Measurements from ENCODE around the gene SLC26A8. TPM values are rescaled to one million over a fixed set of nuclear protein-coding genes. Genes with fewer than 3 reads are reported as not detected.

Gene SLC26A8
- total RNA-seq, 1 experiment from 2014 or later, result 1.8 TPM

DNA sequence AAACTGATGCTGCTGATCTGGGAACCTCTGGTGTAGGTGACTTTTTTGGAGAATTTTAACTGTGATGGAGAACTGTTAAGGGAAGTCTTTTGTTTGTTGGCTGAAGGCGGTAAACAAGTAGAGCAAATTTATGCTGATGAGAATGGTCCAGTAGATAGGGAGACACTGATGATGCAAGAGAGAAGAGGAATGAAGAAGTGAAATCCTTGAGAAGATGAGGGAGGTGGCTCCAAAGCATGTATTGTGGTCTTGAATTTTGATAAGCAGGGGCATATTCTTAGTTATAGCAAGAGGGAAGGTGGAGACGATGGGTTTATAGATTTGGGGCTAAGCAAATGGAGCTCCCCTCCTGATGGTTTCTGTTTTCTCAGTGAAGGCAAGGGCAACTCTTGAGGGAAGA lies 25.1 kb upstream of the SLC26A8 start:
- ChIA-PET CTCF (no interaction called here), POLR2A (no interaction called here)
- no peak overlapping the region for H3K4me3 ChIP-seq (ENCODE audit: low read depth, low read length)
- Mint-ChIP-seq H3K4me3 (ENCODE audit: unreplicated experiment) (no peak overlapping the region), H3K4me1 (ENCODE audit: low read depth, unreplicated experiment) (no peaks in the 10 kb centered on the region), H3K36me3 (ENCODE audit: insufficient read depth, unreplicated experiment) (no peaks in the 10 kb centered on the region), H3K27ac (ENCODE audit: unreplicated experiment) (no peak overlapping the region), H3K27me3 (ENCODE audit: insufficient read depth, unreplicated experiment) (no peaks in the 10 kb centered on the region), H3K9me3 (ENCODE audit: unreplicated experiment) (no peaks in the 10 kb centered on the region)
- H3K4me1 ChIP-seq, result no peaks in the 10 kb centered on the region
- H3K27me3 ChIP-seq (replicated peaks; ENCODE audit: control insufficient read depth, insufficient read depth, low read length), result no peaks in the 10 kb centered on the region
- BruUV-seq (replicated peaks), result no TSS peak
- no peaks in the 10 kb centered on the region for H3K9me3 ChIP-seq
- TF ChIP-seq CTCF (IDR thresholded peaks at IDR 0.05; ENCODE audit: insufficient read depth in 1 of 2, low read depth in 1 of 2, low read length in 1 of 2, severe bottlenecking in 1 of 2, unreplicated experiment in 1 of 2), result no peak
- H3K36me3 ChIP-seq (ENCODE audit: control insufficient read depth, insufficient read depth, low read length), result no peaks in the 10 kb centered on the region
- DNase-seq, result no peak
- intact Hi-C loops (cut with micrococcal nuclease; ENCODE audit: unreplicated experiment), result no loop called here

DNA sequence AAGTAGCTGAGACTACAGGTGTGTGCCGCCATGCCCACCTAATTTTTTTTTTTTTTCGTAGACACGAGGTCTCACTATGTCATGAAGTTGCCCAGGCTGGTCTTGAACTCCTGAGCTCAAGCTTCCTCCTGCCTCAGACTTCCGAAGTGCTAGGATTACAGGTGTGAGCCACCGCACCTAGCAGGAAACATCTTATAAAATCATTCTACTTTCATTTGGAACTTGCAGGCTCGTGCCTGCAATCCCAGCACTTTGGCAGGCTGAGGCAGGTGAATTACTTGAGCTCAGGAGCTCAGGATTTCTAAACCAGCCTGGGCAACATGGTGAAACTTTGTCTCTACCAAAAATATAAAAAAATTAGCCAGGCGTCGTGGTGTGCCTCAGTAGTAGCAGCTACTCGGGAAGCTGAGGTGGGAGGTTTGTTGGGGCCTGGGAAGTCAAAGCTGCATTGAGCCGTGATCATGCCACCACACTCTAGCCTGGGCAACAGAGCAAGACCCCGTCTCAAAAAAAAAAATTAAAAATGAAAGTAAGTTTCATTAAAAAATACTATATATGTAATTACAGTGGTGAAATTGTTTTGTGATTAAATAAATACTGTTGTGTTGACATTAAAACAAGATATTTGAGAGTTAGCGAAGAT lies 18.3 kb upstream of the SLC26A8 start:
- Mint-ChIP-seq H3K27me3 (ENCODE audit: insufficient read depth, unreplicated experiment) (no peaks in the 10 kb centered on the region), H3K36me3 (ENCODE audit: insufficient read depth, unreplicated experiment) (peaks cover 11% of the 10 kb centered on the region)
- TF ChIP-seq CTCF (IDR thresholded peaks at IDR 0.05; ENCODE audit: insufficient read depth in 1 of 2, low read depth in 1 of 2, low read length in 1 of 2, severe bottlenecking in 1 of 2, unreplicated experiment in 1 of 2), result no peak

DNA sequence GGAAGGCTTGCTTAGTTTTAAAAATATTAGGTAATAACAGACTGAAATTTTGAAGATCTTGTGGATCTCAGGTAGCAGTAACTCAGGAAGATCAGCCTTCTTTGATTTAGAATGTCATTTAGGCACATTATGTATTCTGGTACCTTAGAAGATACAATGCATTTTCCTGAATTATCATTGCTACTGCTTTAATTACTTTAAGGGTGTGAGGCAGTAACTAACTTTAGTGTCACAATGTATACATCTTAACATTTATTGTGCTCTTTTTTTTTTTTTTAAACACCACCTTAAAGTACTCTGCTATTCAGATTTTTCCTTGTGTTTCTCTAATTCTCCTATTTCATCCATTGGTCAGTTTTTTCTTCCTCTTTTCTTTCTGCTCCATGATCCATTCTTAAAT lies 16.5 kb upstream of the SLC26A8 start:
- intact Hi-C loops (cut with micrococcal nuclease; ENCODE audit: unreplicated experiment), result no loop called here
- Histone ChIP-seq H3K27me3 (replicated peaks; ENCODE audit: control insufficient read depth, insufficient read depth, low read length) (no peaks in the 10 kb centered on the region), H3K9me3 (no peaks in the 10 kb centered on the region), H3K4me3 (ENCODE audit: low read depth, low read length) (no peak overlapping the region), H3K36me3 (ENCODE audit: control insufficient read depth, insufficient read depth, low read length) (no peaks in the 10 kb centered on the region), H3K4me1 (no peaks in the 10 kb centered on the region)
- Mint-ChIP-seq H3K4me1 (ENCODE audit: low read depth, unreplicated experiment) (peaks cover 28% of the 10 kb centered on the region), H3K36me3 (ENCODE audit: insufficient read depth, unreplicated experiment) (peaks cover 13% of the 10 kb centered on the region), H3K4me3 (ENCODE audit: unreplicated experiment) (no peak overlapping the region), H3K27ac (ENCODE audit: unreplicated experiment) (no peak overlapping the region), H3K27me3 (ENCODE audit: insufficient read depth, unreplicated experiment) (no peaks in the 10 kb centered on the region), H3K9me3 (ENCODE audit: unreplicated experiment) (no peaks in the 10 kb centered on the region)
- ChIA-PET POLR2A (no interaction called here), CTCF (no interaction called here)
- TF ChIP-seq CTCF (IDR thresholded peaks at IDR 0.05; ENCODE audit: insufficient read depth in 1 of 2, low read depth in 1 of 2, low read length in 1 of 2, severe bottlenecking in 1 of 2, unreplicated experiment in 1 of 2), result no peak
- no TSS peak for BruUV-seq (replicated peaks)
- no peak for DNase-seq

More for the DNA sequence above, 18.3 kb upstream of the SLC26A8 start:
- POLR2A ChIA-PET, result no interaction called here
- Mint-ChIP-seq H3K27ac (ENCODE audit: unreplicated experiment) (no peak overlapping the region), H3K4me1 (ENCODE audit: low read depth, unreplicated experiment) (peaks cover 25% of the 10 kb centered on the region), H3K4me3 (ENCODE audit: unreplicated experiment) (no peak overlapping the region), H3K9me3 (ENCODE audit: unreplicated experiment) (no peaks in the 10 kb centered on the region)
- Histone ChIP-seq H3K27me3 (replicated peaks; ENCODE audit: control insufficient read depth, insufficient read depth, low read length) (no peaks in the 10 kb centered on the region), H3K9me3 (no peaks in the 10 kb centered on the region), H3K4me3 (ENCODE audit: low read depth, low read length) (no peak overlapping the region), H3K36me3 (ENCODE audit: control insufficient read depth, insufficient read depth, low read length) (no peaks in the 10 kb centered on the region), H3K4me1 (no peaks in the 10 kb centered on the region)
- CTCF ChIA-PET, result interaction anchor here (1.0 kb wide), 1 partner anchor 89 kb away, joined by 4 read pairs; no protein-coding TSS in a partner anchor
- BruUV-seq (replicated peaks), result no TSS peak
- intact Hi-C loops (cut with micrococcal nuclease; ENCODE audit: unreplicated experiment), result no loop called here
- DNase-seq, result no peak

Measured in Caco-2 (cell line).